SH-SY5Y (cell line): Measurements from ENCODE around the gene AURKB.

Source experiments
- GATA2 ChIP-seq: IDR thresholded peaks from 2 replicates; pipeline ENCODE4 v1.6.1; 2011; ENCODE audit warnings: mild to moderate bottlenecking, low read depth, low read length
- GATA3 ChIP-seq: IDR thresholded peaks from 2 replicates; pipeline ENCODE4 v1.6.1; 2011; ENCODE audit warnings: low read depth, mild to moderate bottlenecking, low read length, moderate library complexity

GRCh38 chr17:8257801-8258200, 47.4 kb upstream of the AURKB start:
- no peak for TF ChIP-seq GATA2
- TF ChIP-seq GATA3, result no peak
